Uterus (tissue), 4 donors: ENCODE measurements around the gene GASK1B. TPM values are rescaled to one million over a fixed set of nuclear protein-coding genes. Genes with fewer than 3 reads are reported as not detected.

ENCODE experiments used
- DNase-seq, 2 donors: peaks; one replicate each; pipeline ENCODE4 v3.0.0-alpha.2; 2019 to 2020
- H3K27ac ChIP-seq, 2 donors: fragments of 200-600 bp; sonication (generic); 1 replicate in 1 of 2; 2 replicates in 1 of 2; pipeline ENCODE4 v1.5.1; 2016 to 2018
- H3K27me3 ChIP-seq, 2 donors: fragments of 200-600 bp; sonication (generic); one replicate each; pipeline ENCODE4 v1.5.1; 2018 to 2019; ENCODE audit warnings: control low read depth in 1 of 2
- H3K36me3 ChIP-seq, 2 donors: fragments of 200-600 bp; sonication (generic); one replicate each; pipeline ENCODE4 v1.5.1; 2019; ENCODE audit warnings: control low read depth in 1 of 2
- H3K4me1 ChIP-seq, 2 donors: fragments of 200-600 bp; sonication (generic); one replicate each; pipeline ENCODE4 v1.5.1; 2018 to 2019; ENCODE audit warnings: control low read depth in 1 of 2
- H3K4me3 ChIP-seq, 2 donors: fragments of 200-600 bp; sonication (generic); 1 replicate in 1 of 2; 2 replicates in 1 of 2; pipeline ENCODE4 v1.5.1; 2018 to 2019; ENCODE audit warnings: mild to moderate bottlenecking in 1 of 2
- H3K9me3 ChIP-seq, 2 donors: fragments of 200-600 bp; sonication (generic); one replicate each; pipeline ENCODE4 v1.5.1; 2019; ENCODE audit warnings: control low read depth in 1 of 2
- POLR2A ChIP-seq, 2 donors: fragments of 450-650 bp; IDR thresholded peaks; one replicate each; pipeline ENCODE4 v1.6.1; 2016; ENCODE audit warnings: antibody characterized with exemption in 2 of 2, mild to moderate bottlenecking in 1 of 2, moderate library complexity in 1 of 2
- intact Hi-C: fragments of 100-400 bp; cut with DNase I; formaldehyde crosslinking; loops from one replicate; pipeline ENCODE4 v1.15.1; 2023; ENCODE audit warnings: low total_unique reads
- total RNA-seq, 4 donors: library from RNA; depleted of rRNA in 3 of 4; stranded (reverse); fragments of >200 nt in 3 of 4; gene quantifications; one replicate each; pipeline versions ENCODE4 v1.1.0 to v1.2.4, GENCODE V29; 2014 to 2023
- TF ChIP-seq, protein P1 (sequence below), 4 experiments: fragments of 200-600 bp in 2 of 4; fragments of 450-650 bp in 2 of 4; sonication (generic) in 2 of 4; IDR thresholded peaks; one replicate each; pipeline ENCODE4 v1.5.1; 2016 to 2019; ENCODE audit warnings: antibody characterized with exemption in 4 of 4, mild to moderate bottlenecking in 2 of 4, moderate library complexity in 1 of 4
- donor health status: DM: yes; HTN: yes; CAD: no.

The GASK1B gene
- total RNA-seq, 4 donors from 2014 or later, result 54.7 to 135 (median 62.7) TPM

DNA sequence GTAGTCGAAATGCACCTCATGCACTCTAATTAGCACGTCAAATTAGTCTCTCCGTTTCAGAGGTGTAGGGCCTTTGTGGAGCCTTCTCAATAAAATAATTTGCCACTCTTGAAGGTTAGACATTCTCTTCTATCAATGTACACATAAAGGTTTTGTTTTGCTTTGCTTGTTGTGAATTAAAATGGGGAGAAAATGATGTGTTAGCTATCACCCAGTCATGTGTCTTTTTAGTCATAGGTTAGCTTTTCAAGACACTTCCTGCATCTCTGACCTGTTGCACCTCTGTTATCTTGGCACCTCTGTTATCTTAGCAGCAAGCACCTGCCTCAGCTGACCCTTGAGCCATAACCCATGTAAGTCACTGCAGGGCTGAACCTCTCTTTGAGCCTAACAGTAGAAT is 38.4 kb upstream of the GASK1B start:
- intact Hi-C loops, result no loop called here
- H3K27me3 ChIP-seq, result no peaks in the 10 kb centered on the region
- H3K36me3 ChIP-seq, result no peaks in the 10 kb centered on the region
- no peaks in the 10 kb centered on the region for H3K9me3 ChIP-seq
- peak overlapping the region; percentile 89 to 94 for H3K27ac ChIP-seq
- H3K4me1 ChIP-seq, result no peaks in the 10 kb centered on the region
- TF ChIP-seq POLR2A (IDR thresholded peaks at IDR 0.05), result no peak
- TF ChIP-seq, protein P1, sequence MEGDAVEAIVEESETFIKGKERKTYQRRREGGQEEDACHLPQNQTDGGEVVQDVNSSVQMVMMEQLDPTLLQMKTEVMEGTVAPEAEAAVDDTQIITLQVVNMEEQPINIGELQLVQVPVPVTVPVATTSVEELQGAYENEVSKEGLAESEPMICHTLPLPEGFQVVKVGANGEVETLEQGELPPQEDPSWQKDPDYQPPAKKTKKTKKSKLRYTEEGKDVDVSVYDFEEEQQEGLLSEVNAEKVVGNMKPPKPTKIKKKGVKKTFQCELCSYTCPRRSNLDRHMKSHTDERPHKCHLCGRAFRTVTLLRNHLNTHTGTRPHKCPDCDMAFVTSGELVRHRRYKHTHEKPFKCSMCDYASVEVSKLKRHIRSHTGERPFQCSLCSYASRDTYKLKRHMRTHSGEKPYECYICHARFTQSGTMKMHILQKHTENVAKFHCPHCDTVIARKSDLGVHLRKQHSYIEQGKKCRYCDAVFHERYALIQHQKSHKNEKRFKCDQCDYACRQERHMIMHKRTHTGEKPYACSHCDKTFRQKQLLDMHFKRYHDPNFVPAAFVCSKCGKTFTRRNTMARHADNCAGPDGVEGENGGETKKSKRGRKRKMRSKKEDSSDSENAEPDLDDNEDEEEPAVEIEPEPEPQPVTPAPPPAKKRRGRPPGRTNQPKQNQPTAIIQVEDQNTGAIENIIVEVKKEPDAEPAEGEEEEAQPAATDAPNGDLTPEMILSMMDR (IDR thresholded peaks at IDR 0.05), result no peak
- peak overlapping the region in 1 of 2 donors; percentile 5 for H3K4me3 ChIP-seq
- DNase-seq, result no peak

DNA sequence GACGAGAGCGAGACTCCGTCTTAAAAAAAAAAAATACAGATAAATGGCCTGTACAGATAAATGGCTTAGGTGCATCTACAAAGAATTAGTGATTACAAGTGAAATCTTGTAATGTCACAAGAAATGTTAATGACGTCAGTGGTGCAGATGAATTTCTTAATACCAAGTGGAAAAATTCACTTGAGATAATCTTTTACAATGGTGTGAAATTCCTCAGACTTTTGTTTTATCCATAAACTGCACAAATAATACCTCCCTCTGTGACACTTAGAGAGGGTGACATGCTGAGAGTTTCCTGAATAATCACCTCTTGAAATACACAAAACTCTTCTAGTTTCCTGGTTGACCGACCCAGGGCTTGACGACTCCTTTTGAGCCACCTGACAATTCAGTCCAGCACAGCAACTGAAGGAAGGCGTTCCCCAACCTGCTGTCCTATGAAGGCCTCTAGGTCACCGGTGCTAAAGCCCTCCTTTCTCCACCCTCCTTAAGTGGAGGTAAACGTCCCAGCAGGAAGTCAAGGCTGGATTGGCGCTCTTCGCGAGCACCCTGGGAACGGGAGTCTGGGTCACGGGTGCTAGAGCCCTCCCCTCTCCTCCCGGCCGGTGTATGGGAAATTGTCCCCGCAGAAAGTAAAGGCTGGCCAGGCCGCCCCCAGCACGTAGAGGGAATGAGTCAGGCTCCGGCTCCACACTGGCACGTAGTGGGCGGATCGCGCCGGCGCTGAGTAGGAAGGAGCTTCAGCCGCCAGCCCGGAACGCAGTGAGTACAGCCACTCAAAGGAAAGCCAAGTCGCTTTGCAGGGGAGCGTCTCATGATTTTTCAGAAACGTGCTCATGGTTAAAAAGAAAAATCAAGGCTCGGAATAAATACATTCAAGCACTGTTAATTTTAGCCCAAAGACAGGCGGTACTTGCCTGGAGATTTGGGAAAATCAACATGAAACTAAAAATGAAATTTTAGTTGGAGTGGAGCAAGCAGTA is 37.3 kb upstream of the GASK1B start, which contains the start of gene TMEM144:
TSS of gene TMEM144 (plus strand) at position 662 of the 983 bp plus-strand sequence. CDS start 2,182 bp downstream, outside the sequence.
- Histone ChIP-seq H3K4me3 (peak within 1 kb of the TSS; percentile 5 to 38), H3K27me3 (no peaks in the 10 kb centered on the region), H3K36me3 (no peaks in the 10 kb centered on the region), H3K9me3 (no peaks in the 10 kb centered on the region), H3K4me1 (no peaks in the 10 kb centered on the region), H3K27ac (peak within 1 kb of the TSS; percentile 89 to 94)
- peak; percentile 41 to 50 for TF ChIP-seq POLR2A (IDR thresholded peaks at IDR 0.05)
- TF ChIP-seq, protein P1 (IDR thresholded peaks at IDR 0.05), result peak in 2 of 4 experiments; percentile 23 to 30
- DNase-seq, result peak; percentile 89 to 91
- intact Hi-C loops, result no loop called here

DNA sequence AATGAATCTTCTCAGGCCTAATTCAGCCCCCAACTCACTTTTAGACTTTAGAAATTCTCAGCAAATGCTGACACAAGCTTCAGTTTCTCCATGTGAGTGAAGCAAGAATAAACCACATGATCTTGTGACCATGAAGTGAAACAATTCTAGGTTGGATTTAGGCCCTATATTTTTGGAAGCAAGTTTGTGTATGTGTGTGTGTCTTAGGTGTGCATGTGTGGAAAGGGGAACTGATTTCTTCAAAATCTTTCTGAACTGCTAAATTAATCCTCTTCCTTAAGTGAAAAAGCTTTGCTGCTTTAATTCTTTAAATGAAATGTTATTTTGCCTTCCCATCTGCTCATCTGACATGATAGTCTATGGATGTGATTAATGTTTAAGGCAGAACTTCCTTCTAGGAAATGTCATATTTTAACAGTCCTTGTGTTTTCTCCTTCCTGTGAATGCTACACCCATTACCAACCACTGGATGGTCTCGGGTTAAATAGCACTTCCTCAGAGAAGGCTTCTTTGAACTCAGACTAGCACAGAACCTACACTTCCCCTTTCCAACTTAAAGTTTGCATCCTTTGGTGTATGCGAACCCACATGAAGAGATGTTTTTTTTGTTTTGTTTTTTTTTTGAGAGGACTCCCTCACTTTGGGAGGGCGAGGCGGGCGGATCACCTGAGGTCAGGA is 36.3 kb upstream of the GASK1B start:
- Histone ChIP-seq H3K27me3 (no peaks in the 10 kb centered on the region), H3K9me3 (no peaks in the 10 kb centered on the region), H3K27ac (peak overlapping the region; percentile 89 to 94), H3K4me1 (no peaks in the 10 kb centered on the region), H3K36me3 (no peaks in the 10 kb centered on the region), H3K4me3 (no peak overlapping the region)
- DNase-seq, result no peak
- TF ChIP-seq POLR2A (IDR thresholded peaks at IDR 0.05), result no peak
- TF ChIP-seq, protein P1 (IDR thresholded peaks at IDR 0.05), result no peak
- intact Hi-C loops, result no loop called here

DNA sequence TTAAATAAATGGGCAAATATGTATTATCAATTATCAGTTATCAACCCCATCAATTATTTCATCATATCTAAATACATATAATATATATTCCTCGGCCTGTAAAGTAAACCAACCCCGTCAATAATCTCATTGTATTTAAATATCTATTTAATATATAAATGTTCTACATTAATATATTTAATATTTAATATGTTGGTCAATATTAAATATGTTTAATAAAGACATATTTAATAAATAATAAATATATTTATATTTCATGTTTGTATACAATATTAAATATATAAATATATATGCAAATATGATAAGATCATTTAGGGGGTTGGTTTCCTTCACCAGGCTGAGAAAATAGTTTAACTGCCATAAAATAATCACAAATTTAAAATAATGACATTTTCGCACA is 31.1 kb upstream of the GASK1B start:
- H3K4me3 ChIP-seq, result no peak overlapping the region
- DNase-seq, result no peak
- no peaks in the 10 kb centered on the region for H3K36me3 ChIP-seq
- no peak overlapping the region for H3K27ac ChIP-seq
- no peaks in the 10 kb centered on the region for H3K4me1 ChIP-seq
- TF ChIP-seq, protein P1 (IDR thresholded peaks at IDR 0.05), result no peak
- TF ChIP-seq POLR2A (IDR thresholded peaks at IDR 0.05), result no peak
- H3K9me3 ChIP-seq, result no peaks in the 10 kb centered on the region
- no peaks in the 10 kb centered on the region for H3K27me3 ChIP-seq
- intact Hi-C loops, result no loop called here
